HL-60 (cell line): ENCODE results near the gene THAP5.

Experiments
- DNase-seq, 2 experiments: peaks; one replicate each; pipeline ENCODE4 v3.0.0-alpha.2; 2010 to 2020; ENCODE audit warnings: low read depth in 1 of 2, low spot score in 1 of 2
- H3K27ac ChIP-seq: fragments of 250-450 bp; sonication (Bioruptor Pico); replicated peaks from 2 replicates; pipeline ENCODE4 v1.5.1; 2020; ENCODE audit warnings: mild to moderate bottlenecking, moderate library complexity
- H3K27me3 ChIP-seq: fragments of 250-450 bp; sonication (Bioruptor Pico); 2 replicates; pipeline ENCODE4 v1.5.1; 2021; ENCODE audit warnings: mild to moderate bottlenecking, moderate library complexity; ENCODE audit not compliant: insufficient read depth, poor library complexity, severe bottlenecking
- H3K4me3 ChIP-seq: replicated peaks from 2 replicates; pipeline ENCODE4 v1.5.1; 2011; ENCODE audit warnings: mild to moderate bottlenecking, control low read depth, low read length; ENCODE audit not compliant: insufficient read depth
- GABPA ChIP-seq: IDR thresholded peaks from 2 replicates; pipeline ENCODE4 v1.6.1; 2012; ENCODE audit warnings: low read depth
- POLR2AphosphoS5 ChIP-seq: IDR thresholded peaks from 2 replicates; pipeline ENCODE4 v1.6.1; 2012; ENCODE audit warnings: low read depth
- REST ChIP-seq: IDR thresholded peaks from 2 replicates; pipeline ENCODE4 v1.6.1; 2012; ENCODE audit warnings: low read depth; ENCODE audit not compliant: insufficient replicate concordance
- SPI1 ChIP-seq: IDR thresholded peaks from 2 replicates; pipeline ENCODE4 v1.6.1; 2012; ENCODE audit warnings: low read depth, mild to moderate bottlenecking, borderline replicate concordance
- TF ChIP-seq, protein P1 (sequence below): IDR thresholded peaks from one replicate; pipeline ENCODE4 v1.5.1; 2011; ENCODE audit warnings: low read length, control low read depth, inconsistent platforms; ENCODE audit not compliant: insufficient read depth

THAP5 gene

GRCh38 chr7:108596560-108596959, 27.1 kb upstream of the THAP5 start:
- H3K4me3 ChIP-seq: no peak overlapping the region
- TF ChIP-seq, protein P1, sequence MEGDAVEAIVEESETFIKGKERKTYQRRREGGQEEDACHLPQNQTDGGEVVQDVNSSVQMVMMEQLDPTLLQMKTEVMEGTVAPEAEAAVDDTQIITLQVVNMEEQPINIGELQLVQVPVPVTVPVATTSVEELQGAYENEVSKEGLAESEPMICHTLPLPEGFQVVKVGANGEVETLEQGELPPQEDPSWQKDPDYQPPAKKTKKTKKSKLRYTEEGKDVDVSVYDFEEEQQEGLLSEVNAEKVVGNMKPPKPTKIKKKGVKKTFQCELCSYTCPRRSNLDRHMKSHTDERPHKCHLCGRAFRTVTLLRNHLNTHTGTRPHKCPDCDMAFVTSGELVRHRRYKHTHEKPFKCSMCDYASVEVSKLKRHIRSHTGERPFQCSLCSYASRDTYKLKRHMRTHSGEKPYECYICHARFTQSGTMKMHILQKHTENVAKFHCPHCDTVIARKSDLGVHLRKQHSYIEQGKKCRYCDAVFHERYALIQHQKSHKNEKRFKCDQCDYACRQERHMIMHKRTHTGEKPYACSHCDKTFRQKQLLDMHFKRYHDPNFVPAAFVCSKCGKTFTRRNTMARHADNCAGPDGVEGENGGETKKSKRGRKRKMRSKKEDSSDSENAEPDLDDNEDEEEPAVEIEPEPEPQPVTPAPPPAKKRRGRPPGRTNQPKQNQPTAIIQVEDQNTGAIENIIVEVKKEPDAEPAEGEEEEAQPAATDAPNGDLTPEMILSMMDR: no peak
- no peak for TF ChIP-seq GABPA
- TF ChIP-seq SPI1: no peak
- no peak for TF ChIP-seq POLR2AphosphoS5
- TF ChIP-seq REST: no peak
- no peak overlapping the region for H3K27ac ChIP-seq
- H3K27me3 ChIP-seq: peaks cover 4% of the 10 kb centered on the region
- no peak for DNase-seq

DNA sequence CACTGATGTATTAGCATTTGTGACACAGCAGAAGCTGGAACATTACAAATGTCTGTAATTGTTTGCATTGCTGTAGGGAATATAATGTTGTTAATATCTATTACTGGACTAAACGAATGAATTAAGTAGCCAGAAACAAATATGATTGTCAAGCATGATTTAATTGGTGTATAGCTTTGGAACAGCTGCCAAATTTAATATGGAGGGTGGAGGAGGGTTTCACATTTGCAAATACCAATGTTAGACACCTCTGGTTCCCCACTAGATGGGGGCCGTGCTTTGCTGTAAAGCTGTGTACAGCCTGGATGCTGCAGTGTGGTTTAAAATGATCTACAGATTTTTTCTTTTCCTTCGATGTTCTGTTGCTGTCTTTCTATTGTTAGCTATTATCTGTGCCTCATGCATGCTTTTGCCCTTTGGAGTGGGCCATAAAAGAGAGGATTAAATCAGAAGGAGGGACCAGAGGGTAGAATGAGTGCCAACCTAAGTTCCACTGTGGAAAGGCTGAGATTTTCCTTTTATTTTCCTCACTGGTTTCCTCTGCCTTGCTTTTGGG, 23.2 kb upstream of the THAP5 start:
- peaks cover 2% of the 10 kb centered on the region for H3K27me3 ChIP-seq
- H3K4me3 ChIP-seq: no peak overlapping the region
- no peak for DNase-seq
- no peak for TF ChIP-seq GABPA
- H3K27ac ChIP-seq: no peak overlapping the region

GRCh38 chr7:108590606-108591005, 21.1 kb upstream of the THAP5 start:
- H3K27me3 ChIP-seq: no peaks in the 10 kb centered on the region
- TF ChIP-seq SPI1 (no peak), POLR2AphosphoS5 (no peak), REST (no peak), GABPA (no peak)
- TF ChIP-seq, protein P1: no peak
- no peak overlapping the region for H3K27ac ChIP-seq
- H3K4me3 ChIP-seq: no peak overlapping the region
- DNase-seq: no peak

GRCh38 chr7:108589874-108590273, 20.4 kb upstream of the THAP5 start:
- no peaks in the 10 kb centered on the region for H3K27me3 ChIP-seq
- no peak overlapping the region for H3K27ac ChIP-seq
- no peak for DNase-seq
- TF ChIP-seq, protein P1: no peak
- no peak for TF ChIP-seq SPI1
- no peak for TF ChIP-seq POLR2AphosphoS5
- TF ChIP-seq REST: no peak
- TF ChIP-seq GABPA: no peak
- H3K4me3 ChIP-seq: no peak overlapping the region
